GM21529 (cell line): Measurements from ENCODE around the gene ZBTB26.
"Not testable (repeated sequence)": the region's sequence is repeated elsewhere in the genome, so short reads cannot be mapped to it uniquely, and the experiment has no call there.

Source experiments
- ATAC-seq: cut with Tn5 transposase; IDR thresholded peaks from one replicate; pipeline ENCODE4 v1.9.1; 2021; ENCODE audit not compliant: unreplicated experiment

Gene ZBTB26

DNA sequence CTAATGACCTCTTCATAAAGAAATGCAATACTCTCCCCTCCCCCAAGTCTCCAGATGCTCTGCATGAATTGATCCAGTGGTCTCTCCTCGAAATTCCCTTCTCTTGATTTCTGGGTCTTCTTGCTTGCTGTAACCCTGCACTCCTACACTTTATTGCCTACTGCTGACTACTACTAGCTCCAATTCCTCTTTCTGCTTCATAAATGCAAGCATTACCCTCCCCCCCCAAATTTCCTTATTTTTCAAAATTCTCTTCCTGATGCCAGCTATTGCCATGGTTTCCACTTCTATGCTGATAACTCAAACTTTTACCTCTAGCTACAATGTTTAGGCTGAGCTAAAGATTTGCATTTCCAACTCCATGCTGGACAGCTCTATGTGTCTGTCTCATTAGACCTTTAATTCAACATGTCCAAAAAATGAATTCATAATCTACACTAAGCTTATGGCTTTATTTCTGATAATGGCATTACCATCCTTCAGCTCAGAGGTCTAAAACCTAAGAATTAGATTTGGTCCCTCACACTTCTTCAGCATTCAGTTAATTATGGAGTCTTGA, 1.4 kb downstream of the ZBTB26 start:
- ATAC-seq, result no peak

DNA sequence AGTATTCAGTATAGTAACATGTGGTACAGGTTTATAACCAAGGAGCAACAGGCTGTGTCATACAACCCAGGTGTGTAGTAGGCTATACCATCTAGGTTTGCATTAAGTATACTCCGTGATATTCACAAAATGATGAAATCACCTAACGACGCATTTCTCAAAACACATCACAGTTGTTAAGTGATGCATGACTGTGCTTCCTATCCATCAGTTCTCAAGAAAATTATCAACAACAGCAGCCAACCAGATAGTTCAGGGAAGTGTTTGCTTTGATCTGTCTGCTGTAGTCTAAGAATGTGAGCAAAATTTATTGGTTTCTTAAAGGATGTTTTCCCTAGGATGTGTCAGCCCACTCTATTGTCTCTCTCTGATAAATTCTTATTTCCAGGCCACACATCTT, 7.4 kb downstream of the ZBTB26 start:
- ATAC-seq, result no peak

DNA sequence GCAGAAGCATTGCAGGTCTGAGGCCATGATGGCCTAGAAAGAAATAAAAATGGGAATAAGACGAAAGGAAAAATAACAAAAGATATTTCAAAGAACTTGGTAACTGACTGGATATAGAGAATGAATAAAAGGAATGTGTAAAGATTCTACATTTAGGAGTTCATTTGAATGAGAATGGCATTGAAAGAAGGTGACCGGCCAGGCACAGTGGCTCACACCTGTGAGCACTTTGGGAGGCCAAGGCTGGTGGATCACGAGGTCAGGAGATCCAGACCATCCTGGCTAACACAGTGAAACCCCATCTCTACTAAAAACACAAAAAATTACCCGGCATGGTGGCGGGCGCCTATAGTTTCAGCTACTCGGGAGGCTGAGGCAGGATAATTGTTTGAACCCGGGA, 8.6 kb downstream of the ZBTB26 start:
- no peak for ATAC-seq

DNA sequence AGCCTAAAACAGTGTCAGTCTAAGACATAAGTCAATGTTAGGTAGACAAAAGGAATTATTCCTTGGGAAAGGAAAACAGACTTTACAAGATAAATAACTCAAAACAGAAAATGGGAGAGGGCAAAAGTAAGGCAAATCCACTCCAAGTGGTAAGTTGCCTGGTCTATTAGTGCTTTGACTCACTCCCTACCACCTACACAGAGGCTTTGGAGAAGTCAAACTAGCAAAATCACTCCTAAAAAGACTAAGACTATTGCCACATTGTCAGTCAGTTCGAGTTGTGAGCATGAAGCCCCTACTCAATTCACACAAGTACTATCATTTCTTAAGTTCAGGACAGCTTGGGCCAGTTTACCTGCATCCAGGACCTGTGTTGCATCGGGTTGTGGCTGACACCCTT, 13.0 kb downstream of the ZBTB26 start:
- no peak for ATAC-seq

DNA sequence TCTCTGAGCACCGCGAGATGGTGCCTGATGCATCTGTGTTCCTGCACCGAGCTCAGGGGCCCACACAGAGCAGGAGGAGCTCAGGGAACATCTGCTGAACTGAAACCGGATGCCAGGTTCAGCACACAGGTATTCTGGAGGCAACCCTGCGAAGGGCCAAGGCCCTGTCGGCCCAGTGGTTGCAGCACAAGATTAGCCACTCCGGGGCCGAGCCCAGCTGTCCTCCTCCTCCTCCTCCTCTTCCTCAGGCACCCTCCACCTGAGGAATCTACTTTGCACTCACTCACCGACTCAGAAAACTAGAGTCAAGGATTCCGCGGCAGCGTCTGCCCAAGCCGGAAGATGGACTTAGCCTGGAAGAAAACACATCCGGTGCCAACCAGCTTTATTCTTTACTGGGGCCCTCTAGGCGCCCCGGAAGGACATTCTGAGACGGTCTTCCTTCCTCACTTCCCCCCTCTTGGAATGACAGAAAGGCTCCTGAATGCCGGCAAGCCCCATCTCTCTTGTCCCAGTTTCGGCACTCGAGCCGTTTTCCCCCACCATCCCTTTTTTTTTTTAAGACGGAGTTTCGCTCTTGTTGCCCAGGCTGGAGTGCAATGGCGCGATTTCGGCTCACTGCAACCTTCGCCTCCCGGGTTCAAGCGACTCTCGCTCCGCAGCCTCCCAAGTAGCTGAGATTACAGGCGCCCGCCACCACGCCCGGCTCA, 18.2 kb downstream of the ZBTB26 start, which contains the start of gene ZBTB6:
TSS of gene ZBTB6 (minus strand) at position 360 of the 710 bp plus-strand sequence. CDS start 1,251 bp downstream, outside the sequence.
- peak; percentile 98 for ATAC-seq

DNA sequence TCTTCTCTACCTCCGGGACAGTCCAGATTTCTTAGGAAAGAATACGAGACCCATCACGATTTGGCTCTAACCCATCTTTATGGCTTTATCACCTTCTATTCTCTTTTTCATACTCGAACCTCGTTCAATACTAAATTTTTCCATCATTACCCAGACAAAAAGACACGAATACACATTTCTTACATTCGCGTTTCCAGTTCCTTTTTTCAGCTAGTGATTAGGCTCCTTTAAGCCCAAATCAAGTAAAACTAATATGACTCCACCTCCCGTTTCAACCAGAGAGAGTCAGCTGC, 18.7 kb downstream of the ZBTB26 start:
- no peak for ATAC-seq

DNA sequence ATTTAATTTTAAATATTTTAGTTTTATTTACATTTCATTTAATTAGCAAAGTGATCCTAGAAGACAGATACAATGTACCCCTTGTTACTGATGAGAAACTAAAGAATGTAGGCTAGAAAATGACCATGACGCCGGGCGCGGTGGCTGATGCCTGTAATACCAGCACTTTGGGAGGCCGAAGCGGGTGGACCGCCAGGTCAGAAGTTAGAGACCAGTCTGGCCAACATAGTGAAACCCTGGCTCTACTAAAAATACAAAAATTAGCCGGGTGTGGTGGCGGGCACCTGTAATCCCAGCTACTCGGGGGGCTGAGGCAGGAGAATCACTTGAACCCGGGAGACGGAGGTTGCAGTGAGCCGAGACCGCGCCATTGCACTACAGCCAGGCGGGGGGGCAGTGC, 25.2 kb downstream of the ZBTB26 start:
- not testable (repeated sequence) for ATAC-seq

DNA sequence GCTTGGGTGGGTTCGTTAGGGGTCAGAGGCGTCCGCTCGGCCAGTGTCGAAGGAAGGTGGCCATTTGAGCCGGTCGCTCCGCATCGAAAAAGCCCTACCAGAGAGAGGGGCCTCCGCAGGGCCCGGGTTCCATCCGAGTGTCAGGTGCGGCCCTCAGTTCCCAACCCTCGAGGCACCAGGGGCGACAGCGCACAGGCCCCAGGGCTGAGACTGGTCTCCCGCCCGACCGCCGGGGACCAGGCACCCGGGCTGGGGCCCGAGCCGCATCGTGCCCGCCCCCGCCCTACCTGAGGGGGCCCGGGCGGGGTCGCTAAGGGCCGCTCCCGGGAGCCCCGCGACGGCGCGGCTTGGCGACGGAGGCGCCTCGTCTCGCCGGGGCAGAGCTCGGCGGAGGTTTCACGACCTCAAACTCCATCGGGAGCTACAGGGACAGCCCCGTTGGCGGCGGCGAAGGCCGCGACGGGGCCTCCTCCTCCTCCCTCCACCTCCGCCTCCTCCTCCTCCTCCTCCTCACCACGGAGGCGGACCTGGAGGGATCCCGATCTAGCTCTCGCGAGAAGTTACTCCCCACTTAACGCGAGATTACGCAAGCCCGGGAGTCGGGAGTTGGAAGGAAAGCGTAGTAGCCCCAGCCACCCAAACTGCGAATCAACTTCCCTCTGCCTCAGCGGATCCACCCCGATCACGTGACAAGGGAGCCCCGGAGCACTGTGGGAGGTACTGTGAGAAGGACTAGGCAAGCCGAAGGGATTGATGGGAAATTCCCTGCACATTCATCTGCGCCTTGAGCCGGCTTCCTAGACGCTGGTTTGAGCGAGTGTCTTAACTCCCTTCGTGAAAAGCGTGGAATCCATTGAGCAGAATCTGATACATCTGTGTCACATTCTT, 26.2 kb downstream of the ZBTB26 start, which contains the start of gene RC3H2:
TSS of gene RC3H2 (minus strand) at position 537 of the 888 bp plus-strand sequence. CDS start 7,850 bp downstream, outside the sequence.
- ATAC-seq, result peak; percentile 81

DNA sequence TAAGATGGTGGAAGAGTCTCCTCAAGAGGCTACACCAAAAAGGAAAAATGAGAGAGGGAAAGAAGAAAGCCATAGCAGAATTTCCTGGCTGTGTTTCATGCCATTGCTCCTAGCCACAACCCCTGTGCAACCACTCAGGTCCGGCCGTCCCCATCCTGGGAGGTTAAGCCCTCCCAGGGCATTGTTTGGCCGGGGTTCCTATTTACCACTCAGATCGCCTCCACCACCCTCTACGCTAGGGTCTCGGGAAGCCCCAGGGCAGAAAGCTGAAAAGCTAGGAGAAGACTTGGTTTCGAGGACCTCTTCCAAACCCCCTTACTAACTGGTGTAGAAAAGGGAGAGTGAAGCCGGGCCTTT, 26.9 kb downstream of the ZBTB26 start:
- peak; percentile 19 for ATAC-seq

DNA sequence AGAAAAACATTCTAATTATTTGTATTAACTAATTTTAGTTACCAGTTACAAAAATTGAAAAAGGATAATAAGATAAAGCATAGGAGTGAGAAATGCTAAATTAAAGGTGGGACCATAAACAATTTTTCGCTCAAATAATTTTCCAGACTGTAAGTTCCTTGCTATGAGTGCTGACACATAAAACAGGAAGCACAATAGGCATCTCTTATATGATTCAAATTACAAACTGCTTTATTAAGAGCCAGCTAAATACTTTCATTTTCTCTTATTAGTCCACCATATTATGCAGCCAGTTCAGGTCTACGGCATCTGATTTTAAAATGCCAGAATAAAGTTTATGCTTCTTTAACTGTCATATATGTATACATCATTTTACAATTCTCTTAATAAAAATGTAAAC, 30.5 kb downstream of the ZBTB26 start:
- no peak for ATAC-seq

DNA sequence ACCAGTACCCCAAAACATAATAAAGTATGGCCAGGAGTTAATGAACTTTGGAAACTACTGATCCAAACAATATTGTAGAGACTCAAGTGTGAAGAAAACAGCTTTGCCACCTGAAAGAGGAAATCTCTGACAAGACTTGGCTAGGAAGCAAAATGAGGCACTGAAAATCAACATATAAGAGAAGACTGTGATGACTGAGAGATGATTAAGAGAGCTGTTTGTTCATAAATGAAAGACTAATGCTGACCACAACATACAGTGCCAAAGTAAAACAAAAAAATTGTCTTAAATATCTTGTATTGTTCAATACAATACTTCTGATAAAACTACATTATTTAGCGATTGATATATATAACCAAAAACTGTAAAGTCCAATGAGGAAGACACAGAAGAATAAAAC, 33.3 kb downstream of the ZBTB26 start:
- ATAC-seq, result no peak

DNA sequence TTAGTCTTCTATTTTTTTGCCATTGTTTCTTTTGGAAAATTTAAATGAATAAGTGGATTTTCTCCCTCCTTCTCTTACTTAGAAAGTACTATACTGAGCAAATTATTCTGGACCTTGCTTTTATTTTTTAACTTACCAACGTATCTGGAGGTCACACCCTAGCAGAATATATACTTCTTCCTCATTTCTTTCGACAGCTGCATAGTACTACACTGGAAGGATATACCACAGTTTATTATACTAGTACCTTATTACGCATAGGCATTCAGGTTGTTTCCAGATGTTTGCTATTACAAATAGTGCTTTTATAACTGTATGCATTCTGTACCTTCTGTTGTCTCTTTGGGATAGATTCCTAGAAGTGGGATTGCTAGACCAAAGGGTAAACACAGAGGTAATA, 42.8 kb downstream of the ZBTB26 start:
- no peak for ATAC-seq

DNA sequence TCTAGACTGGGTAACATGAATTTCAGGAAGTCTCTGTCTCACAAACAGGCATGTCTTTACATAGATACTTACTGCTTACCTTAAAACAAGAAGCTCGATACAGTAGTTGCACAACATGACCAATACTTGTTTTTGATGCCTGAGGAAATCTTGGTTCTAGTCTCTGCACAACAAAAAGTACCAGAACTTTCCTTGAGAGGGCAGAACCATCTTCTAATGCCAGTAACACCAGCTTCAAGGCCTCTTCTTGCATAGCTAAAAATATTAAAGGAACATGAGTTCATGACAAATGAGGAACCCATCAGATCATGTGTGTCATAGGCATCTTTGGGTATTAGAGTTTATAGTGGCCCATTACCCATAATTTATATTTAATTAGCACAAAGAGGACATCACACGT, 48.2 kb downstream of the ZBTB26 start:
- ATAC-seq, result no peak

DNA sequence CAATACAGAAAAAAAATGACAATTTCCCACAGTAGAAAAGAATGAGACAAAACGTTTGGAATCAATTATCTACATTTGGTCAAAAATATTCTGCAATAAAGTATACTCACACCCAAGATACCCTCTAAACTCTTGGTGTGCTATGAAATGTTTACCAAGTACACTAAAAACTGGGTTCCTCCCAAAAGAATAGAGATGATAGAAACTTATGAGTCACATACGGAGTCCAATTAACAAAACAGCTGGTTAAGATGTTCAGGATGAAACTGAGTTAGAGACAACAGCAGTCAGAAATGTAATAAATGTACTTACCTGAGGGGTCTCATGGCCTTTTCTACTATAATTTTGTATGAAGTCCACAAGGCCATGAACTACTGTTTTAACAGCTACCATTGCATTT, 51.9 kb downstream of the ZBTB26 start:
- no peak for ATAC-seq

DNA sequence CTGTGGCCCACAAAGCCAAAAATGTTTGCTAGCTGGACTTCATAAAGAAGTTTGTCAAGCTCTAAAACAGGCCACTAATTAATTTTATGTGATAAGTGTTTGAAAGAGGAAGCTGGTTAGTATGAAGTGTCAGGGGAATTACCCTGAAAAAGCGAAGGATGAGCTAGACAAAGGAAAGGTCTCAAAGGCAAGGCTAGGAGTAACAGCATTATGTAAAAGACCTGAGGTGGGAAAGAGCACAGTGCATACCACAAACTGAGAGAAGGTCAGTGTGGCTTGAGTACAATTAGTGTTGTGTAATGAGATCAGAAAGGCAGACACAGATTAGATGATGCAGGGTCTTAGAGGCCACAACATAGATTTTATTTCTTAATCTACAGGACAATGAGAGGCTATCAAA, 55.8 kb downstream of the ZBTB26 start:
- ATAC-seq, result no peak

DNA sequence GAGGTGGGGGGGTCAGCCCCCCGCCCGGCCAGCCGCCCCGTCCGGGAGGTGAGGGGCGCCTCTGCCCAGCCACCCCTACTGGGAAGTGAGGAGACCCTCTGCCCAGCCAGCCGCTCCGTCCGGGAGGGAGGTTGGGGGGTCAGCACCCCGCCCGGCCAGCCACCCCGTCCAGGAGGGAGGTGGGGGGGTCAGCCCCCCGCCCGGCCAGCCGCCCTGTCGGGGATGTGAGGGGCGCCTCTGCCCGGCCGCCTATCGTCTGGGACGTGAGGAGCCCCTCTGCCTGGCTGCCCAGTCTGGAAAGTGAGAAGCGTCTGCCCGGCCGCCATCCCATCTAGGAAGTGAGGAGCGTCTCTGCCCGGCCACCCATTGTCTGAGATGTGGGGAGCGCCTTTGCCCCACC, 64.0 kb downstream of the ZBTB26 start:
- ATAC-seq, result not testable (repeated sequence)

DNA sequence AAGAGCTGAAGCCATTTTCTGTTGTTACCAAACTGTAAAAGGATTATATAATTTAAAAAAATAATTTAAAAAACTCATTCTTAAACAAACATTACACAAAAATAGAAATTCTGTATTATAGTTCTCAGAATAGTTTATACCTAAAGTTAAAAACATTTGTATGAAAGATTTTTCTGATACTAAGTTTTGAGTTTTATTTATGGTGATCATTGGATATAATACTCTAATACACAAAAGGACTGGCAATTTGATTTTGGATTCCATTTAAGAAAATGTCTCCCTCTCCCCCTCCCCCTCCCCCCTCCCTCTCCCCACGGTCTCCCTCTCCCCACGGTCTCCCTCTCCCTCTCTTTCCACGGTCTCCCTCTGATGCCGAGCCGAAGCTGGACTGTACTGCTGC, 65.2 kb downstream of the ZBTB26 start:
- ATAC-seq, result no peak
